Melanocyte of skin (primary cell): ENCODE measurements around the gene LZTR1. TPM values are rescaled to one million over a fixed set of nuclear protein-coding genes. Genes with fewer than 3 reads are reported as not detected.

ENCODE experiments used
- small RNA-seq, 2 donors: library from RNA; depleted of rRNA; stranded (forward); fragments of <200 nt; gene quantifications; one replicate each; pipeline ENCODE3, GENCODE V24; 2012
- total RNA-seq, 2 donors: library from RNA; depleted of rRNA; stranded (reverse); fragments of >200 nt; gene quantifications; 2 replicates each; pipeline ENCODE4 v1.2.3, GENCODE V29; 2012

LZTR1 gene
- total RNA-seq = 10 to 100 TPM; 47.0 to 63.3 TPM

DNA sequence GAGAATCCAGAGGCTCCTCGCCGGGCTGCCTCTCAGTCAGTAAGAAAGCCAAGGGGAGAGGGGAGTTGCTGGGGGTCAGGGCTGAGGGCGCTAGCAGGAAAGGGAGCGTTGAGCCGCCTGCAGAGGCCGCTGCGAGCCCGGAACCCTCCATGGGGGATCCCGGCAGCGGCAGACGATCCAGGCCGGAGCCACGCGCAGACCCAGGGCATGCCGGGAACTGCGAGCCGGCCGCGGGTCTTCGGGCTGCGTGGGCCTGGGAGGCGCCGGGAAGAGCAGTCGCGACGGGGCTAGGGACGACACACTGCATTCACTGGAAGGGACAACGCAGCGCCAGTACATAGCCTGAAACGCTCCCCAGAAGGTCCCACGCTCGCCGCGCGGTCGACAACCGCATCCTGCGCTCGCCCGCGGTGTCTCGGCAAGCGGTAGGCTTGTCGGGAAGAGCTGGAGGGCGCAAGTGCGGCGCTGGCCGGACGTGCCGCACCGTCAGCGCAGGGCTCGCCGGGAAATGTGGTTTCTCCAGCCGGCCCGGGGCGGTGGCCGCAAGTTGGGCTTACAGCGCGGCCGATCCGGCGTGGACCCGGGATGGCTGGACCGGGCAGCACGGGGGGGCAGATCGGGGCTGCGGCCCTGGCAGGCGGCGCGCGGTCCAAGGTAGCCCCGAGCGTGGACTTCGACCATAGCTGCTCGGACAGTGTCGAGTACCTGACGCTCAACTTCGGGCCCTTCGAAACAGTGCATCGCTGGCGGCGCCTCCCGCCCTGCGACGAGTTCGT is at the start of gene LZTR1:
LZTR1 (plus strand) TSS at position 511 of the 776 bp plus-strand sequence; CDS start at position 586, 75 bp downstream.

DNA sequence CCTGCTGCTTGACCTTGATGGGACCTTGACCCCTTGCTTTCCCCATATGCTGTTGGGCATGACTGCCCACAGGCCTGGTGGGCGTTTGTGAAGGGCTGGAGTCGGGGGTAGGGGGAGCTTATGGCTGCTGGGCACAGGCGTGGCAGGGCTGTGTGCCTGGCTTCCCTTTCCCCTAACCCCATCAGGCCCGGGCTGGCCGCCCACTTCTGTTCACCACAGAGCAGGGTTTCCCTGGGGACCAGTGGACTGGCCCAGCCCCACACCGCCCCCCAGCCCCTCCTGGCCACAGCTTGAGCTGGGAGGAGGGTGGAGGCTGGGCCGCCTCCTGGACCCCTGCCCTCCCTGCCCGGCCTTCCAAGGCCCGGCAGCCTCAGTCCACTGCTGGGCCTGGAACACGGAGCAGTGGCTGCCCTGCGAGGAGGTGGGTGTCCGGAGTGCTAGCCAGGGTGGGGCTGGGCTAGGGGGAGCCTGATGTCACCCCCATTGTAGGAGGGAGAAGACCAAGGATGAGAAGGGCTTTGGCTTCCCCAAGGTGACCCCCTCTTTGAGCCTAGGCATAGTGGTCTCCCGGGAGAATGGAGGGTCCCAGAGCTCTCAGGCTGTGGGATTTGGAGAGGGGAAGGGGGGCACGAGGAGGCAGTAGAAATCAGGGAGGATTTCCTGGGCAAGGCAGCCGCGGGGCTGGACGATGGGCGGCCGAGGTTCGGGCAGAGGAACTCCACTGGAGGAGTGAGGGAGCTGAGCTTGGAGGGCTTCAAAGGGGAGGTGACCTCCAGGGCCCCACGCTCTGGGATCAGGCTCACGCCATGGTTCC is 15.0 kb upstream of the LZTR1 start, which contains the start of gene AIFM3:
AIFM3 (plus strand) TSS at position 373 of the 814 bp plus-strand sequence. CDS start 690 bp downstream, outside the sequence.

DNA sequence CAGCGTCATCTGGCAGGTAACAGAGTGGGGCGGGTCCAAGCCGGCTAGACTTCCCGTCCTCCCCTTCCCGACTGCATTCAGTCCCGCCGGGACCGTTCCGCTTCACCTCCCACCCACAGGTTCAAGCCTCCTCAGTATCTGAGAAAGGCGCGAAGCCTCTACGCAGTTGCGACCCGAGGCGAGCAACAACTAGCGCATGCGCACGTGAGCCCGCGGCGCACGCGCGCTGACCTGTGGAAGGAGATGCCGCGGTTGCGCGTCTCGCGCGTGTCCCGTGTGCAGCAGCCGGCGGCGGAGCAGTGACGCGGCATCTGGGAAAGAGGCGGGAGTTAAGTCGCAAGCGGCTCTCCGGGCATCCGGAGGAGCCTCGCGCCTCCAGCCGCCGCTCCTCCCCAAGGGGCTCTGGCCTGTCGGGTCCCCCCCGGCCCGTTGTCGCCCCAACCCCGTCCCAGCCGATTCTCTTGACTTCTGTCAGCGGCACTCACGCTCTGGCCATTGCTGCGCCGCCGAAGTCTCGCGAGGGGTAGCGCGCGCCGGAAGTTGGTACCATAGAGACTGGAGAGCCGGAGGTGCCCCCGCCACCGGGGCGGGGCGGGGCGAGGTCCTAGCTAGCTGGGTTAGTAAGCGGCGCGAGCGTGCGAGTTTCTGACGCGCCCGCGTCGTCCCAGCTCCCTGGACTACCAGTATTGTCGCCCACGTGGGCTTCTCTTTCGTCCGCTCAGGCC is 19.7 kb downstream of the LZTR1 start, which contains the start of gene THAP7:
THAP7 (minus strand) TSS at position 518 of the 725 bp plus-strand sequence; CDS start at position 311, 207 bp downstream.

DNA sequence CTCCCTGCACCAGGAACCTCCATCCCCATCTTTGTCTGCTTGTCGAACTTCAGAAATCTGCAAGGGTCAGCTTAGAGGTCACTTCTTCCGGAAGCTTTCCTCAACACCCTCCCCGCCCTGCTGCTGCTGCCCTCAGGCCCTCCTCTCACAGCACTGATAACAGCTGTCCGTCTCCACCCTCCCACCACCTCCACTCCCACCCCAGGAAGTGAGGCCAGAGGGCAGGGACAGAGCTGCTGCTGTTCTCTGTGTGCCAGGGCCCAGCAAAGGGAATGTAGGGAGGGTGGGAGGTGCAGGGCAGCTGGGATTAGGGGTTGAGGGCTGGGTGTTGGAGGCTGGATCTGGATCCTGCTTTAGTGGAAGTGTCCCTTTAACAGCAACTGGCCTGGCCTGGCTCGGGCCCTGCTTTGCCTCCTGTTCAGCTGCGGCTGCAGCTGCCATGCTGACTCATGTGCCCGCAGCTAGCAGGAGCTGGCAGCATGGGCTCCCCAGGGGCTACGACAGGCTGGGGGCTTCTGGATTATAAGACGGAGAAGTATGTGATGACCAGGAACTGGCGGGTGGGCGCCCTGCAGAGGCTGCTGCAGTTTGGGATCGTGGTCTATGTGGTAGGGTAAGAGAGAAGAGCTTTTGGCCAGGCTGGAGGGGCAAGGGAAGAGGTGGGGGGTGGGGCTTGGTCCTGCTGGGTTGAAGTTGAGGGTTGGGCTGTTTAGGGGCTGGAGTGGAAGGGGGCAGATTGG is 32.8 kb downstream of the LZTR1 start, which contains the start of gene P2RX6:
P2RX6 (plus strand) TSS at position 440 of the 740 bp plus-strand sequence; CDS start at position 450, 10 bp downstream.

DNA sequence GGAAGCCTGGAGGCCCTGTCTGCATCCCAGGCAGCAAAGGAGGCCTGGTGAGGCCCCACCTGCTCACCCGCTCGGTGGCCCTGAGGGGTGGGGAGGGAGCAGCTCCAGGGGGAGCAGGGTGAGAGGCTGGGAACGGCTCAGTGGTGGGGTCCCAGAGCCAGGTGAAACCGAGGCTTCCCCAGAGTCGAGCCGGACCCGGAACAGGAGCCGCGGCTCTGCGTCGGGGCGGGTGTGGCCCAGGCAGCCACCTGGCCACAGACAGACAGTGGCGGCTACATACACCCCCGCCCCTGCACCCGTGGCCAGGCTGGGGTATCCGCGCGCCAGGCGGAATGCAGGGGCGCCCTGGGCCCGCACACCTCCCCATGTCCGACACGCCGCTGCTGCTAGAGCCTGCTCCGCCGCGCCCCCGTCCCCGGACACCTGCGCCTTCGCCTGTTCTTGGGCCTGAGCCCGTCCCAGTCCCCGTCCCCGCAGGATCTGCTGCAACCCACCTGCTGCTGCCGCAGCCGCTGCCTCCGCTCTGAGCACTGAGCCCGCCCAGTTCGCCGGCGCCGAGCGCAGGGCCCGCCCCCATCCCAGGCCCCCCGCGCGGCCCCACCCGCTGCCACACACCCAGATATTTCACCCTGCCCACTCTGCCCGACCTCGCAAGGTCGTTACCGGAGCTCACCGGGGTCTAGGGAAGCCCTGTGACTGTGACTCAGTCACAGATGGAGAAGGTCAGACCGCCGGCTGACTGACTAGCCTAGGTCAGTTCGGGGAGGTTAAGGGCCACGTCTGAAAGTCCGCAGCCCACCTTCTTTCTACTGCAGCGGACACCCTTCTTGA is 50.2 kb downstream of the LZTR1 start, which contains the start of gene SLC7A4:
SLC7A4 (minus strand) TSS at position 525 of the 831 bp plus-strand sequence. CDS start 749 bp downstream, outside the sequence.

DNA sequence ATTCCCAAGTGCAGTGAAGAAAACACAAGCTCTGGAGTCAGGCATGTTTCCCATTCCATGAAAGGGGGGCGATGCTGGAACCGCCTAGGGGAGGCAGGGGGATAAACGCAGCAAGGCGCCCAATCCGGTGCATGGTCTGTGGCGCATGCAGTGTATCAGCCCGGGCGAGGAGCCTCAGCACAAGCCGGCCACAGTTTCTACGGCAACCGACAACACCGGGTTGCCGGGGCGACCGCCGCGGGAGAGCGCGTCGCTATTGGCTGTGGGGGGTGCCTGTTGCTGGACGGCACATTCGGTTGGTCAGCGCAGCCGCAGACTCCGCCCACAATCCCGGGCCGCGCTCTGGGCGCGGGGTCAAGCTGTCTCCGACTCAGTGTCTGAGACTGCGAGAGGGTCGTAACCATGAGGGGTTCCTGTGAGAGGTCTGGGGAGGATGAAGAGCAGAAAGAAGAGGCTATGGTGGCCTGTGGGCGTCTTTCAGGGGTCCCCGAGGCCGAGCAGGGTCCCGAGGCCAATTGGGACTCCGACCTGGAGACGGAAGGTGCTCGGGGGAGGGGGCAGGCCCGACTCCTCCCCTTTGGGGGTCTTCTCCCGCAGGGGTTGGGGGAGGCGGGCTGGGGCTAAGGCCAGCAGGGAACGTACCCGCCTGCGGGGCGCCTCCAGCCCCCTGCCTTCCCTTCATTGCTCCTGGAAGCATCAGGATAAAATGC is 63.6 kb downstream of the LZTR1 start, which contains the start of gene LRRC74B:
LRRC74B (plus strand) TSS at position 362 of the 710 bp plus-strand sequence; CDS start at position 403, 41 bp downstream.

Small RNAs within 50 kb of the gene (small RNA-seq; reads per million reads assigned to genes)
- gene MIR649 = 0 reads per million in 2 donors

Other genes with a start within 250 kb of the LZTR1 start
- gene SERPIND1, start 208.2 kb upstream of the LZTR1 start, total RNA-seq = under 1 TPM in 1 of 2 donors, not detected in 1; under 0.01 TPM
- 10 to 100 TPM; 54.9 to 56.1 TPM for gene PI4KA, start 123.5 kb upstream of the LZTR1 start, total RNA-seq
- 10 to 100 TPM; 12.4 to 14.7 TPM for gene SNAP29, start 123.3 kb upstream of the LZTR1 start, total RNA-seq
- 10 to 100 TPM; 30.3 to 47.6 TPM for gene CRKL, start 64.9 kb upstream of the LZTR1 start, total RNA-seq
- gene AIFM3, start 15.0 kb upstream of the LZTR1 start, total RNA-seq = 1 to 10 TPM; 1.7 to 2.3 TPM
- 10 to 100 TPM; 31.0 to 32.6 TPM for gene THAP7, start 19.8 kb downstream of the LZTR1 start, total RNA-seq
- gene P2RX6, start 32.9 kb downstream of the LZTR1 start, total RNA-seq = 1 to 10 TPM; 3.7 to 3.8 TPM
- gene SLC7A4, start 50.3 kb downstream of the LZTR1 start, total RNA-seq = 1 to 10 TPM; 2.8 to 4.3 TPM
- under 1 TPM in 1 of 2 donors, not detected in 1; under 0.01 TPM for gene LRRC74B, start 63.6 kb downstream of the LZTR1 start, total RNA-seq